GM19351 (cell line): ENCODE results near the gene ABHD4.
"Not testable (repeated sequence)": the region's sequence is repeated elsewhere in the genome, so short reads cannot be mapped to it uniquely, and the experiment has no call there.

Experiments
- ATAC-seq: cut with Tn5 transposase; IDR thresholded peaks from one replicate; pipeline ENCODE4 v1.9.1; 2021; ENCODE audit warnings: mild to moderate bottlenecking, moderate library complexity; ENCODE audit not compliant: unreplicated experiment

The ABHD4 gene

DNA sequence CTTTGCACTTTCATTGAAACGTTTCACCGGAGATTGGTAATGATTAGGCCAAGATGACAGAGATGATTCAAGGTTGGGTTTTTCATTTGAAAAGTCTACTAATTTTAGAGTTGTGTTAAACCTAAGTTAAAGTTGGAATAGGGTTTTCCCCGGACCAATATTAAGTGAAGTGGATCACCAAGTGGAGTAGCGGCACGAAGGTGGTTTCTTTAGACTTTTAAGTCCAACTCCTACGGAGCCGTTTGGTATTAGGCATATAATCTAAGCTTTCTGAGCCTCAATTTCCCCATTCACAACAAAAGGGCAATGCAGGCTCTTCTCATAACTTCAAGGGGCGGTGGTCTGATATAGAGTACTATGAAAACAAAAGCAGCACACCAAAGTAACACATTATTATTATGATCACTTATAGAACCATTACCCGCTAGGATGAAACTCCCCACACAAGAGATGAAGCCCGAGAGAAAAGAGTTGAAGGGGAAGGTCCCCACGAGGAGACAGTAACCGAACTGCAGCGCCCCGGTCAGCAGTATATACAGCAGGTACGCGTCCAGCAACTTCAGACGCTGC lies 9.5 kb upstream of the ABHD4 start:
- no peak for ATAC-seq

DNA sequence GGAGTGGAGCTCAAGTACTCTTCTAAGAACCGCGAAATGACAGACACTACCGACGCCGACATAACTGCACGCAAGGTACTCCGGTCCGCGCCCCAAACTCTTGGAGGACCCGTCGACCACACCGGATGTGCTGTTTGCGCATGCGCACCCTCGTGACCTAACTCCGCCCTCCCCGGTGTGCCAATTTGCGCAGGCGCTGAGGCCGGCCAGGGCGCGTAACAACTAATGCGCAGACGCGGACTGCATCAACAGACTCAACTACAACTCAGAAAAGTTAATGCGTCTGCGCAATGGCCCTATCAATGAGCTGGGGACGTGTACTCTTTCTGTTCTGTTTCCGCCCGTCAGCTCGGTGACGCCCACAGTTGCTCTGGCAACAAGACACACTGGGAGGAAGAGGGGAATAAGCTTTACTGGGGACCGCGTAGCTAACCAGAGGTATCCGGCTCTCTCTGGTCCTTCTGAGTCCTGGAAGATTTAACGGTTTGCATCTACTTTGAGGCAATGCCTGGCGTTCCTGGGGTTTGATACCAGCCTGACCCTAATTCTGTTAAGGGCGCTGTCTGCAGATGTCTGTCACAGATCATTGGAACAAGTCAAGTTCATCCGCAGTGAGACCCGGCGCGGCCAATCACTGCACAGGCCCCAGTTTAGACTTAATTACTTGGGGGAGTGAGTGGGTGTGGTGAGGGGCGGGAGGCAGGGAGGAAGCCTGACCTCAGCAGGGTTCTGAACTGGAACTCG lies 8.8 kb upstream of the ABHD4 start, which contains the start of gene DAD1:
Gene DAD1 (minus strand): TSS at position 129 of the 744 bp plus-strand sequence. CDS start 67 bp downstream, at position 62.
- peak; percentile 88 for ATAC-seq

DNA sequence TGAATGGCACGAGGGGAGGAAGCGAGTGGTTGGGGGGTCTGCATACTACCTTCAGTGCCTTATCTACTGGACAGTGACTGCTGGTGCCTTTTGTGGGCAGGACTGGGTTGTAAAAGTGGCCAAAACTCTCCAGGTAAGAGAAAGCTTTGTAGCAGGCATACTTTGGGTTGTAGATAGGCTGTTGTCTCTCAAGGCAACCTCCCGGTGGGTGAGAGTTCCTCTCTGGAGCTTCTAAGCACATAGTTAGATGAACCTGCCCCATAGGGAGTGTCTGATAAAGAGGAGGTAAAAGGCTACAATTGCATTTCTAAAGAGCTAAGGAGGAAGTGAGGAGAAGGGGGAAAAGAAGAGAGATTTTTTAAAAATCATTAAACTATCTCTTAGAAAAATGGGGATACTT lies 4.9 kb upstream of the ABHD4 start:
- no peak for ATAC-seq

DNA sequence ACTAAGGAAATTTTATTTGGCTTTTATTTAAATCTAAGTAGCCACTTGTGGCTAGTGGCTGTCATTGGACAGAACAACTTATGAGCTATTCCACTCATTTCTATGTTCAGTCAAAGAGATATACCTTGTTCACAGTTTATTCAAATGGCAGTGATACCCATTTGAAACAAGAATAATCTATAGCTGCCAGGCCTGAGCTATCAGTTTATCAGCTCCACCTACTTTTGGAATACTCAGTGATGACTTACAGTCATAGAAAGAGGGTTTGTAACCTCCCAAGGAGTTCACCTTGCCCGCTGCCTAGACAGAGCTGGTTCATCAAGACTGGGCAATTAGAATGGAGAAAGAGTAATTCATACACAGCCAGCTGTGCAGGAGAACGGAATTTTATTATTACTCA lies 4.5 kb upstream of the ABHD4 start:
- ATAC-seq, result no peak

DNA sequence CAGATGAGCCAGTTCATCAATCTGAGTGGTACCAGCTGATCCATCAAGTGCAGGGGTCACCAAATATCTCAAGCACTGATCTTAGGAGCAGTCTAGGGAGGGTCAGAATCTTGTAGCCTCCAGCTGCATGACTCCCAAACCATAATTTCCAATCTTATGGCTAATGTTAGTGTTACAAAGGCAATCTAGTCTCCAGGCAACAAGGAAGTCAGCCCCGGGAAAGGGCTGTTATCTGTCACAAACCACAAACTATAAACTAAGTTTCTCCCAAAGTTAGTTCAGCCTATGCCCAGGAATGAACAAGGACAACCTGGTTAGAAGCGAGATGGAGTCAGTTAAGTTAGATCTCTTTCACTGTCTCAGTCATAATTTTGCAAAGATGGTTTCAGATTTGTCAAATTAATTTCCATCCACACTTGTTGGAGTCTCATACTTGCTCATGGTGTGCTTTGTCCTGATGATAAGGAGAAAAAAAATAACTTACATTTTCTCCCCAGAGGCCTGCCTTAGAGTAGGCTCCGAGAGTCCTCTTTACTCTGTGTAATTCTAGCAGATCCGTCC lies 3.9 kb upstream of the ABHD4 start:
- ATAC-seq, result no peak

DNA sequence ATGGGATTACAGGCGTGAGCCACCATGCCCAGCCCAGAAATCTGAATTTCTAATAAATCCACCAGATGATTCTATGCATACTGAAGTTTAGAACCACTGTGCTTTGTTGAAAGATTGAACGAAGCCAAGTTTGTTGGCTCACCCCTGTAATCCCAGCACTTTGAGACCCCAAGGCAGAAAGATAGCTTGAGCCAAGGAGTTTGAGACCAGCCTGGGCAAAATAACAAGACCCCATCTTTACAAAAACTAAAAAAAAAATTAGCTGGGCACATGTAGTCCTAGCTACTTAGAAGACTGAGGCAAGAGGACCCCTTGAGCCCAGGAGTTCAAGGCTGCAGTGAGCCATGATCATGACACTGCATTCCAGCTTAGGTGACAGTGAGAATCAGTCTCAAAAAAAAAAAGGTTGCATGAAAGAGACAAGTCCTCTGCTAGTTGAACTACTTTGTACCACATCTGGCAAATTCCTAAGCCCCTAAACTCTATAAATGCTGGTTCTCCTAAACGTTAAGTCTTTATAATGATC lies 1.7 kb upstream of the ABHD4 start:
- no peak for ATAC-seq

DNA sequence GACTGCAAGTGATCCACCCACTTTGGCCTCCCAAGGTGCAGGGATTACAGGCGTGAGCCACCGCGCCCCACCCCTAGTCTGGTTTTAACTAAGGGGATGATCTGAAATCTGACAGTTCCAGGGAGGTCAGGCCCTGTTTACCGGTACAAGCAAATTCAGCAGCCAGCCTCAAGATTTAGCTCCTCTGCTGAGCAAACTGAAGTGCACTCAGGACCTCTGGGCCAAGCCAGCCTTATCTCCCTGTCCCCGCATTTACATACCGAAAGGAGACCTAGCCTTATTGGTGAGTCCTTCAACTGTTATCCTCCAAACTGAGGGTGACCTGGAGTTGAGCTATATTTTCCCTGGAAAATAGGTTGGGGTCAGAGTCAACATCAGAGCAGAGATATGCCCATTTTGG lies 835 bp upstream of the ABHD4 start:
- ATAC-seq, result no peak

DNA sequence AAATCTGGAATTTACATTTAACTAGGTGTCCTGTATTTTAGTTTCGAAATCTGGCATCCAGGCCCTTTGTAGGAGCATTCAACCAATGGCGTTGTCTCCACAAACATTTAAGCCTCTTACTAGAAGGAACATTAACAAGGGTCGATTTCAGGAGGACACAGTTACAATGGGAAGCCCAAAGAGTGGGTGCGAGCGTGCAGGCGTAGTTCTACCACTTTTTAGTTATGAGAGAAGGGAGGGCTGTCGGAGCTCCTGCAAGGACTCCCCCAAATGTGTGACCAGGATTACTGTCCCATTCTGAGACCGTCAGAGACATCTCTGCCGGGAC lies 365 bp upstream of the ABHD4 start:
- ATAC-seq, result peak; percentile 26

DNA sequence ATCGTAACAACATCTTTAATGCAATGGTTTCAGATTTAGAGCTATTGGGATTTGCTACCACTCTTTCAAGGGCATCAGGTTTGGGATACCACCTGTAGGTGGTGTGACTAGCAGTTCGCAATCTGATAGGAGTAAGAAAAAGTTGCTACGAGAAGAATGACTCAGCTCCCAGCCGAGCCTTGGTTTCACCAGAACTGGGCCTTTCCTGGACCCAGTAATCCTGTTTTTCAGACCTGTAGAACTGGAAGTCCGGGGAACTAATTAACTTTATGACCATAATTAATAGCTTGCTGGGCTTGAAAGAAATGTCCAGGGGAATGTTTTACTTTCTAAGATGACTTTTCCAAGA lies 770 bp downstream of the ABHD4 start:
- ATAC-seq, result peak; percentile 54

DNA sequence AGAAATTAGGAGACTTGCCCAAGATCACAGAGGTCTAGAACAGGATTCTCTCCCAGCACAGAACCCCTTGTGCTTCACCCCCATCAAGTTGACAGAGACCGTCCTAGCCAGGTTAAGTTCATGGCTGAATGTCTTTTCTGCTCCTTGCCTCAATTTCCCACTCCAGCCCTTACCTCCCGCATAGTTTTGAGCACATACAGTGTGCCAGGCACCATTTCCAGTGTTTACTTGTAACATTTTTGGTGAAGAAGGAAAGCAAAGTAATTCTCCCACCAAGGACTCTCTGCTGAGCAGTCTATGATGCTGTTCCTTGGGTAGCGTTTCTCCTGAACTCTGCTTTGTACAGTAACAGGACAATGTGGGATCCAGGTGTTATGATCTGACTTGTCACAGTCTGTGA lies 1.2 kb downstream of the ABHD4 start:
- ATAC-seq, result no peak

DNA sequence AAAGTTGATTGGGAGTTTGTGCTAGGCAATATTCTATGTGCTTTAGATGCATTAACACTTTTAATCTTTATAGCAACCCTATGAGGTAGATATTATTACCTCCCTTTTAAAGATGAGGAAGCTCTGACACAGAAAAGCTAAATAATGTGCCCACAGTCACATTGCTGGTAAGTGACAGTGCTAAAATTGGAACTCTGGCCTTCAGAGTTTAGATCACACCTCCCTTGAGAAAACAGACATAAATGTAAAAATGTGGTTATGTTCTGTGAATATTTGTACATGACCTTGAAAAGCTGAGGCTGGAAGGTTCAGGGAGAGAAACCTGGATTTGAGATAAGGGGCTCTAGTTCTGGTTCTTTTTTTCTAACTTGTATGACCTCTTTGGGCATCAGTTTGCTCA lies 1.9 kb downstream of the ABHD4 start:
- no peak for ATAC-seq

DNA sequence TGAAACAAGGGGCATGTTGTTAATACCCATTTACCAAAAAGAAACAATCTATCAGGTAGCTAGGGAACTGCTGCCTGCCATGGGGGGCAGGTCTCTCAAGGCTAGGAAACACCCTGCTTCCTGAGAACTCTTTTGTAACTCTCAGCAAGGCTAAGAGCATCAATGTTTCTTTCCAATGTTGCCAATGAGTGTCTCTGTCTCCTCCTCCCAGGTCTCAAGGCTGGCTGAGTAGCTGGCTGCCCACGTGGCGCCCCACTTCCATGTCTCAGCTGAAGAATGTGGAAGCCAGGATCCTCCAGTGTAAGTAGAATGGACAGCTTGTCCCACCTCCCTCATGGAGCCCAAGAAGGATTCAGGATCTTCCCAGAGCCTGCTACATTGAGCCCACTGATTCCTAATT lies 3.4 kb downstream of the ABHD4 start:
- no peak for ATAC-seq

DNA sequence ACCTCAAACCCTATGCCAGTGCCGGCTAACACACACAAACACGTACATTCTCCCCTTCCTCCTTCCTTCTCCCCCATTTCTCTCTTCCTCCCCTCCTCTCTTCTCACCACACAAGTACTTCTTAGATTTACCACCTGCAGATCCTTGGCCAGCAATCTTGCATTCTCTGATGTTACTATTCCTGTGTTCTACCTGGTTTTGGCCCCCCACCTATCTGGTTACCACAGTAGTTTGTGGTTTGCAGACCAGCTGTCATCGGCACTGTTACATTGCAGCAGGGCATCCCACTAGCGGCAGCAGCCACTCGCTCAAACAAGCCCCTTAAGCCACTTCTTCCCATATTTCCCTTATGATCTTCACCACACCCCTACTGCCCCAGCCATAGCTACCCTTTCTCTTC lies 3.9 kb downstream of the ABHD4 start:
- ATAC-seq, result no peak

DNA sequence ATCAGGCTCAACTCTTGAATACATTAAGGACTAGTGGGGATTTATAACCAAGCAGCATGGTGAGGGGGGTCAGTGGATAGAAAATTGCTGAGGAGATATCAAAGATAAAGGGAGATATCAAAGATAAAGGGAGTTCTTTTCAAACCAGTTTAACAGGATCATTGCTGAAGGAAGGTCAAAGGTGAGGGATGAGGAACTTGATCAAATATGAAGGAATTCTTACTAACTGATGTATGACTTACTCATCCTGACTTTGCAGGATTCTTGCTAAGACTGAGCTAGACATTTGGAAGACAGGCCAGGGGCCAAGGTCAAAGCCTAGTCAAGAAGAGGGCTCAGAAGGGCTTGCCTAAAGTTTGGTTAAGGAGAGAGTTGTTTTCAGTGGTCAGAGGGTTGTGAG lies 4.8 kb downstream of the ABHD4 start:
- no peak for ATAC-seq

DNA sequence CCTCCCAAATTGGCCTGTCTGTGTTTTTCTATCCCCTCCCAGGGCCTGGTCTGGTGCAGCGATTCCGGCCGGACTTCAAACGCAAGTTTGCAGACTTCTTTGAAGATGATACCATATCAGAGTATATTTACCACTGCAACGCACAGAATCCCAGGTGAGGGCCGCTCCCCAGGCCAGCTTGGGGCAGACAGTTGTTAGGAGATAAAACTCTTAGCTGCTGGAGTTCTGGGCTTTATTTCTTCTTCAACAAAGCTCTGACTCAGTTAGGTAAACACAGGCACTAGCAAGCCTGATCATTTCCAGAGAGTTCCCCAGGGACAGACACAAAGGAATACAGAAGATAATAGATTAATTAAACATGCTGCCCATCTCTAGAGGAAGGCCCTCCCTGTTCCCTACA lies 8.3 kb downstream of the ABHD4 start:
- no peak for ATAC-seq

DNA sequence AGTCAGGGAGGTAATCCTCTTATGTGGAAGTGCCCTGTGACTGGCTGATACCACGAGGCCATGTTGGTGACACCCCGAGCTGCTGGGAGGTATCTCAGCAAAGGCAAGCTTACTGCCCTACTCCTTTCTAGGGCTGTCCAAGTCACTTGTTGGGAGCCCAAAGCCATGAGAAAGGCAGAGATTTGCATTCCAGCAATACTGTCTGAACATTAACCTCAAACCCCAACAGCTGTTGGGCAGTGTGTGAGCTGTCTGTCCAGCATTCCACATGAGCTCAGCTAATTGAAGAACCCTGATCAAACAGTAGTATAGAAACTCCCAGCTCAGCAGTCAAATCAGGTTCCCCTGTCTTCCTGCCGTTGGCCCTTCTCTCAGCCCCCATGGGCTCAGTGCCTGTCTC lies 9.2 kb downstream of the ABHD4 start:
- no peak for ATAC-seq

DNA sequence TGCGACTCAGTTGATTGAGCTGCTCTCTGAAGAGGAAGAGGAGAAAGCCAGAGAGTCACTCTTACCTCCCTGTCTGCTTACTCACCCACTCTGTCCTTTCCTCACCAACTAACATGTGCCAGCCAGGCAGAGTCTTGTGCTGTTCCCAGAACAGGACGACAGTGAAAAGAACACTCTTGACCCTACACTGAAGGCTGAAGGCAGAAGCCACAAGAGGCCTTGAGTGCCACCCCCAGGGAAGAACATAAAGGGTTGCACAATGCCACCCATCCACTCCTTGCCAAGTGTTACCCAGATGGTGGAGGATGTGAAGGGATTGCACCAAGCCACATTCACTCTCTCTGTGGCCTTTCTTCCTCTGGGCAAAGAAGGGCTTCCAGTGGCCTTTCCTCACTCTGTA lies 12.8 kb downstream of the ABHD4 start:
- no peak for ATAC-seq

DNA sequence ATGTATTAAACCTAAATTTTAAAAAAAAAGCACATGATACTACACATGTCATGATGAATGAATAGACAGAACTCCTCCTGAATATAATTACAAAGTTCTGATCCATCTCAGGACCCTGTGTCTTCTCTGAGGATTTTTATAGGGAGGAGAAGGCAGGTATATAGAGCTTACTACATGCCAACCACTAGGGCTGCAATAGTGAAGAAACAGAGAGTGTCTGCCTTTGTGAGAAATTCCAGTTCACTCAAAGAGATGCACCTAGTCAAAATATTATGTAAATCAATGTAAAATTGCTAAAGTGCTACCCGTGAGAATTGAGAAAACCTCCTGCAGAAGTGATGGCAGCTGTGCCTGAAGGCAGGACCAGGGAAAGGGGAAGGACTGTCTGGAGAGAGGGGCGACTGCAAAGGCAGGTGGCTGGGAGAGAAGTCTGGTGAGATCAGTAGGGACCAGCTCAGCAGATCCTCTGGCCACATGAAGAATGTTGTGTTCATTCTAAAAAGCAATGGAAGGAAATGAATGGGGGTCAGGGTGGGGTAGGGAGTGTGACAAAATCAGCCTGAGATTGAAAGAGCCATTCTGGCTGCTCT lies 15.1 kb downstream of the ABHD4 start:
- no peak for ATAC-seq

DNA sequence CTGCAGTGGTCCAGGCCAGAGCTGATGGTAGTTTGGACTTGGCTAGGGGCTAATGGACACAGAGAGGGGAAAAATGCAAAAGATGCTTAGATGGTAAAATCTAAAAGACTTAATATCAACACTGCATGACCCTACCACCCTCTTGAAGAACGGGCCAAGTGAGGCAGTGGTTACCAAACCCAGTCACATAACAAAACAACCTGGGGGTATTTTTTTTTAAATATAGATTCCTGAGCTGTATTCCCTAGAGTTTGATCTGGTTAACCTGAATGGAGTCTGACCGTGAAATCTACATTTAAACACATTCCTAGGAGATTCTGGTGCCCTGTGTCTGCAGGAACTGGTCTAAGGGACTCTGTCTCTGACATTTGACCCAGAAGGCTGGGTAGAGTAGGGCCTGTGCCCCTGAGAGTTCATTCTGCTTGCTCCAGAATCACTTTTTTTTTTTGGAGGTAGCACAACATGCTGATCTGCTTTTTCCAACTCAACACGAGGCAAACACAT lies 15.7 kb downstream of the ABHD4 start:
- ATAC-seq, result no peak

DNA sequence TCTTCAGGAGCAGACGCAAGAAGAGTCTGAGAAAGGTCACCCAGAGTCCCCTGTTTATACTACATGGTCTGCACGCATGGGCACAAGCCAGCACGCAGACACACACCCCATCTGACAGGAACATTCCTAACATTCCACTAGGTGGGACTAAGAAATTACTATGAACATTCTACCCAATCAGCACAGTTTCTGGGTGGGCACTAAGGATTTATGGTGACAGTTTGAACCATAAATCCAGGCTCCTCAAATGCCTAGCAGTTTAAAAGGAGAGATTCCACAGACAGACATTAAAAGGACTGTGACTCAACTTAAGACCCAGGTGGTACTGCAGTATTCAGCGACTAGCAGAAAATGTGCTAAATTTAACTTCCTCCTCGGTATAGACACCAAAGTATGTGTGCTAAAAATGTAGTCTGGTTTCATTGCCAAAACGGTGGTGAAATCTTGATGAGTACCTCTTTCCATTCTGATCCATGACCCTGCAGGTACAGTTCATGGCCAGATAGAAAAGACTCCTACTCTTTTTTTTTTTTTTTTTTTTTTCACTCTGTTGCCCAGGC lies 16.2 kb downstream of the ABHD4 start:
- no peak for ATAC-seq

DNA sequence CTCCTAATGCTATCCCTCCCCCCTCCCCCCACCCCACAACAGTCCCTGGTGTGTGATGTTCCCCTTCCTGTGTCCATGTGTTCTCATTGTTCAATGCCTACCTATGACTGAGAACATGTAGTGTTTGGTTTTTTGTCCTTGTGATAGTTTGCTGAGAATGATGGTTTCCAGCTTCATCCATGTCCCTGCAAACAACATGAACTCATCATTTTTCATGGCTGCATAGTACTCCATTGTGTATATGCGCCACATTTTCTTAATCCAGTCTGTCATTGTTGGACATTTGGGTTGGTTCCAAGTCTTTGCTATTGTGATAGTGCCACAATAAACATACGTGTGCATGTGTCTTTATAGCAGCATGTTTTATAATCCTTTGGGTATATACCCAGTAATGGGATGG lies 17.7 kb downstream of the ABHD4 start:
- not testable (repeated sequence) for ATAC-seq

DNA sequence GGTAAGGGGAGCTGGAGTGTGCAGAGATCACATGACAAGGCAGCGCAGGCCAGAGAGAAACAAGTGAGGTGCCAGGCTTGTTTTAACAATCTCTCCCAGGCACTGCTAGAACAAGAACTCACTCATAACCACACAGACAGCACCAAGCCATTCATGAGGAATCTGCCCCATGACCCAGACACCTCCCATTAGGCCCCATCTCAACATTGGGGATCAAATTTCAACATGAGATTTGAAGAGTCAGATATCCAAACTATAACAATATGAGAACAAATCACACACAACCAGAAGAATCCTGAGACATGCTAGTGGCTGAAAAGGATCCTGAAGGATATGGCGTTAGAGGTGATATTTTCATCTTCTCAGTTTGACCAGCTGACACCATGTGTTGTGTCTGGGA lies 24.2 kb downstream of the ABHD4 start:
- ATAC-seq, result no peak
